GM18870 (cell line): ENCODE results near the gene EDAR.

Source experiments
- ATAC-seq: cut with Tn5 transposase; IDR thresholded peaks from one replicate; pipeline ENCODE4 v1.9.1; 2021; ENCODE audit warnings: moderate library complexity; ENCODE audit not compliant: unreplicated experiment

Gene EDAR

DNA sequence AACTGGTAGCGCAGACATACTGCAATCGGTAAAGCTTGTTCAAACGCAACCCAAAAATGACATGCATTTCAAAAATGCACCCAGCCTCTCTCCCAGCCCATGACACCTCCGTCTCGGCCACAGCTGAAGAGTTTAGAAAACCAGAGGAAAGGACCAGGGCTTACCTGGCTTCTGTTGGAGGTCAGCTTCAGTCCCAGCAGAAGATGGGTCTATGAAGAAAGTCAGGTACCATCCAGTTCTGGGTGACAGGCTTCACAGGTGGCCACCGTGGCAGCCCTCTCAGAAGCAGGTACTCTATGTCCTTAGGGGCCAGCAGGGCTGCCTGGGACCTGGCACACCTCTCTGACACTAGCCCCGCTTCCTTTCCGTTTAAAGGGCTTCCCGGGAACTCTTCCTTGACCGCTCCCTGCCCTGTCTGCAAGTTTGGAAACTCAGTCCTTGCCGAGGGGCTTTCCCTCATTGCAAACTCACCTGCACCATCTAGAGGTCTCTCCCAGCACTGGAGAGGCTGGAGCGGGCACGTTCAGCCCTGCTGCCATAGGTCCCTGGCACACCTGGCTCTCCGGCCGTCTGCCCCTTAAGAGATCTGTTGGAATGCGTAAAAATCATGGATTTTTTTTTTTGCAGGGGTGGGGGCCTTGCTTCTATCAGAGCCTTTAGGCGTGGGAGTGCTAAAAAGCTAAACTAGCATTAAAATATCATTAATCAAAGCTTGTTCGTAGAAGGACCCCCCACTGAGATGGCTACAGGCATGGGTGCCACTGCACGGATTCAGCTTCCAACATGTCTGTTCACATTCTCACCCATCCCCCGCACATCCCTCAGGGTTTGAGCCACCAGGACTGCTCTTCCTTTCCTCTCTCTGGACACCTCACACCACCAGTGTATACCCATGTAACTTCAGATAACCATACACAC, at the start of gene EDAR:
Gene EDAR, minus strand, starts transcription at position 425 of the 918 bp plus-strand sequence. CDS start 58,206 bp downstream, outside the sequence.
- no peak for ATAC-seq

DNA sequence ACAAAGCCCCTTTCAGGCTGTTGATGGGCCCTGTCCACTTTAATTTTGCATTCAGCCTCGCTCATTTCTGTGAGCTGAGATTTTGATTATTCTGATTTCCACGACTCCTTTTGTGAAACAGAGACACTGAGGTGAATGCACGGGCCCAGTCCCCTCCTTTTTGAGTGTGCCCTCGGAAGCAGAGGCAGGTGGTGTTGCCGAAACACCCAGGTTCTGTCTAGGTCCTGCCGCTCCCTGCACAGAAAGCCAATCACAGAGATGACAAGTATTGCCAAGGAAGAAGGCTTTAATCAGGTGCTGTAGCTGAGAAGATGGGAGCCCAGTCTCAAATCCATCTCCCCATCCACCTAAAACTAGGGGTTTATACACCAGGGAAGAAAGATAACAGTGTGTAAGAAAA, 44.2 kb upstream of the EDAR start:
- no peak for ATAC-seq

DNA sequence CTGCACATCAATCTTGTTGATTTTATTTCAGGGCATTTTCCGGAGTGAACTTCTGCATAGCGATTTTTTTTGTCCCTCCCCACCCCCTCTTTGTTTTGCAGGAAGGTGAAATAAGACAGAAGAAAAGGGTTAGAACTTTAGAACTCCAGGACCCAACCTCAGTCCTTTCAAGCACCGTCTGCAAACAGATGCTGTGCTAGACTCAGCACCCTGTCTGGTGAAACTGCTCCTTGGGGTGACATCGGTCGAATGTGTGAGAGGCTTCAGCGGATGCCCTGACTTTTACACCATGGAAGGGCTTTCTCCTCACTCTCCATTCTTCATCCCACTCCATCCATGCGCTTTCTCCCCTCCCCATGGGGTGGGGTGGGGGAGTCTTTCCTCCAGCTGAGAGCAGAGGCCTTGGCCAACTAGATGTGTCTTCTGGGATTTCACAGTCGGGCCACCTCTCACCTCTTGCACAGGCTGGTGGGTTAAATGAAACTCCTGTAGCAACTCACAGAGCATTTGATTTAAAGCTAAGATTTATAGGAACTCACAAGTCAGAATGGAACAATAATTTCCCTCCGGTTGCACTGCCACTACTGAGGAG, 43.3 kb upstream of the EDAR start:
- no peak for ATAC-seq

DNA sequence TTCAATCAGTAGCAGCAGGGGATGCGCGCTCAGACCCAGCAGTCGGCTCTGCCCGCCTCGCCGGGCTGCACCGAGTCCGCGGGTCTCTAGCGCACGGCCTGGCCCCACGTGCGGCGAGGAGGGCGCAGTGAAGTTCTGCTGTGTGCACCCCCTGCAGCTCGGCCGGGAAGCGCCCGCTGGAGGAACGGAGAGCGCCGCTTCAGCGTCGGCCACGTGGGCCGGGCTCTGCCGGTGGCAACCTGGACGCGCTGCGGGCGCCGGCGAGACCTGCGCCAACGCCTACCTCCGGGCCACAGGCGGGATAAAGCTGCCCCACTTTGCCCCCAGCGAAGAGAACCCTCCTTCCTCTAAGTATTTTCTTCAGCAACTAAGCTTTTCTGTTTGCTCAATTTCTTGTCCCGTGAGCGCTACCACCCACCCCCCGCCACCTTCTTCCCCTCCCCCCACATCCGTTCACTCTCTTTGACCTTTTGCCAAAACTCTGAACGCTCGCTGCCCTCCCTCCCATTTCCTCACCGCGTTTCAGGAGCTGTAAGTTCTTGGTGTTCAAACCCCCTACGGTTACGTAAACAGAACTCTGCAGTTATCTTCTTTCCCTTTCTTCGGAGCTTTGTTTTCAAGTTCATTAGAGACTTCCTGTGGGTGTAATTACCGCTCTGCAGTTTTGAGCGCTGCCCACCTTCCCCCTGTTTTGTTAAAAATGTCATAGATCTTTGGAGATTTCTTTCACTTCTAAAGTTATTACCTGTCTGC, 42.6 kb upstream of the EDAR start:
- no peak for ATAC-seq

DNA sequence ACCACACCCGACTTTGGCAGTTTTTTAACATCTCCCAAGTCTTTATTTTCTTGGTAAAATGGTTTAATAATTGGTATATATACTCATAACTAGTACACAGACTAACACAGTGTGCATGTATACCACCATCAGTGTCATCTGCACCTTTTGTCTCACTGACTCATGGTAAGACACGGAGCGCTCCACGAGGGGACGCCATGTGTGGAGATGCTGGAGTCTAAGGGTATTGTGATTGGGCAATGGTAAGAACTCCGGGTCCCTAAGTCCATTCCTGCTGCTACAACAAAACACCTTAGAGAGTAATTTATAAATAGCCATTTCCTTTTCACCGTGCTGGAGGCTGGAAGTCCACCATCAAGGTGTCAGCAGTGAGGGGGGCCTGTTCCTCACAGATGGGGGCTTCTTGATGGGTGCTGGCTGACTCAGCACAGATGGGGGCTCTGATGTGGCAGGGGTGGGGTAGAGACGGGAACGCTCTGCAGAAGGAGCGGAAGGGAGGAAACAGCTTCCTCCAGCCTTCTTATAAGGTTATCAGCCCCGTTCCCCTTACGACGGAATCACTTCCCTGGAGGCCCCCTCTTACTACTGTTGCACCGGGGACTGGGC, 42.0 kb upstream of the EDAR start:
- no peak for ATAC-seq

DNA sequence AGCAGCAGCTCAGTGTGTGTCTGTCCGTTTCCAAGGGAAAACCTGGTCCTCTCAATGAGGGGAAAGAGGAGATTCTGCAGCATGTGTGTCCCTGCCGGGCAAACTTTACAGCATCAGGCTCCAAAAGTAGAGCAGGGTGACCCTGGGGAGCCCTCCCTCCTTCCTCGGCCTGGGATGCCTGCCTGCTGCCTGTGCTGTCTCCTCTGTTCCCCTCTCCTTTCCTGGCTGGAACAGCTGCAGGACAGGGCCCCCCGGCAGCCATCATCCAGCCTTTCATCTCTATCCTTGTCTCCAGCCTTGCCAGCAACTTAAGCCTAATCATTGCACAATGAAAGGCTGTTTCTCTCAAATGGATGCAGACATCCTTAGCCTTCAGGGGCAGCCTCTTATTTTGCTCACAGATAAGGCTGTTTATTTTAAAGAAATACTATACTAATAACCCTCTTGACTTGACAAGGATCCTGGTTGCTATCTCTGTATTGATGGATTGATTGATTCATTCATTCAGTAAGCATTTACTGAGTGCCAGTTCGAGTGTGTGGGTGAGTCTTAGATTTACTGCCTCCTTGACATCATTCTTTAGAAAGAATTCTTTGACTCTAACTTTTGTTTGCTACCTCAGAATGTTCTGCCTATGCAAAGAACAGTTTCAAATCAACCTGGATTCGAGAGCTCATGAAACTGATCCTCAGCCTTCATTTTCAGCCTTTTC, 40.6 kb upstream of the EDAR start:
- no peak for ATAC-seq

DNA sequence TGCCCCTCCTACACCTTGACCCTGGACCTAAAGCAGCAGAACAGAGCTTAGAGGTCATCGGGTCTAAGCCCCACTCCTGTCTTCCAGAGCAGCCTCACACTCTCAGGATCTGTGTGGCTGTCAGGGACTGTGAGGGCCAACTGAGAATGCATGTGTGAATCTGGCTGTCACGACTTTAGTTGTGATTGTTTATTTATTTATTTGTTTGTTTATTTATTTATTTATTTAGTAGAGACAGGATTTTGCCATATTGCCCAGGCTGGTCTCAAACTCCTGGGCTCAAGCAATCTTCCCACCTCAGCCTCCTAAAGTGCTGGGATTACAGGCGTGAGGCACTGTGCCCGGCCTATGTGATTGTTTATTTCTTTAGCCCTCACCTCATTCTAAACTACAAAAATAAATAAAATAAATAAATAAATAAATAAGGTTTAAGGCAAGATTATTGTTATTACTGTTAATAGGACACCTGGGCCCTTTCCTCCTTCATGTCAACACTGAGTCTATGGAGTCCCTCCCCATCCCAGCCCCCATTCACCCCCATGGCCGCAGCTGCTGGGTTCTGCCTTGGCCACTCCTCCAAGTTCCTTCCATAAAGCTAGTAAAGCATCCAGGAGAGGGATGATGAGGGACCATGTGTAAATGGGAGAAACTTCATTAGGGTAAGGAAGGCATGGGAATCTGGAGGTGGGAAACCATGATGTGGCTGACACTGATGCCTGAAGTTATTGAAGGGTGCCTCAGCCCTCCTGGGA, 39.9 kb upstream of the EDAR start:
- ATAC-seq, result no peak

DNA sequence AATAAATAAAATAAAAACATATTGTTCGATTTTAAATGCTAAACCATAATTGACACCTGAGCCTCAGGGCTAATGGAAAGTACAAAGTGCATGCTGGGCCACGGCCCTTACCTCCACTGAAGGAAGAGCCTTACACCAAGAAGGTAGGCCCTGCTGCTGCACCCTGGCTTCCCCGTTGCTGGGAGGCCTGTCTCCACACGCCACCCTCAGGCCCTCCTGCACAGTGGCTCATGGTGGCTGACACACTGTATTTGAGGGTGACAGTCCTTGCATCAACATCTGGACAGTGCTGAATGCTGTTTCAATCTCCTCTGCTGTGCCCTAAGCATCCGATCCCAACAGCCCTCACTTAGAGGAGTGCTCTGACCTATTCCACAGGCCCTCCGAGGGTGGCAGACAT, 39.3 kb upstream of the EDAR start:
- no peak for ATAC-seq

DNA sequence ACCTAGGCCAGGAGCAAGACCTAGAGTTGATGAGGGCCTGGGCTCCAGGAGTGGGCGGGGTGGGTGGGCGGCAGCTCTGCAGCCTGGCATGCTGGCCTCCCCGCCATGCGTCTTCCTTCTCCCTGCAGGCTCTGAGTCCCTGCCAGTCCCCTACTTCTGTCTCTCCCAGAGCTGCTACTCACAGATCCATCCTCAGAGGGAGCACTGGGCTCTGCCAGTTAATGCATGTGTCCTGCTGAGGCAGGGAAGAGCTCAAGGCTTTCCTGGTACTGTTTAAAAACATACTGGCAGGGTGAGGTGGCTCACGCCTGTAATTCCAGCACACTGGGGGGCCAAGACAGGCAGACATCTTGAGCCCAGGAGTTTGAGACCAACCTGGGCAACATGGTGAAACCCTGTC, 38.7 kb upstream of the EDAR start:
- no peak for ATAC-seq

DNA sequence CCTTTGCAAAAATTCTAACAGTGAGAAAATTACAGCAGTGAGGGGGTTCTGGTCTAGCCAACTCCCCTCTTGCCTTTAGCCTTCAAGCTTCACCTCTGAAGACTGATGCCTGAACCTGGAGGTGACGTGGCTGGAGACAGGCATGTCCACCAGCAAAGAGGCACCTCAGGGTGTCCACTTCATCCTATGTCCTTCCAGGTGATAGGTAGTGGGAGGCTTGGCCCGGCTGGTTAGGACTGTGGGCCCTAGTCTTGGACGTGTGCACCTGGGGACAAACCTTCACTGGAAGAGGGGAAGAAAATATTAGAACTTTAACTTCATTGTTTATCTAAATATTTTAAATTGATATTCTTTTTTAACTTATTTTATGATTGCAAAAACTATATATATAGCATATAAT, 35.5 kb upstream of the EDAR start:
- ATAC-seq, result no peak

DNA sequence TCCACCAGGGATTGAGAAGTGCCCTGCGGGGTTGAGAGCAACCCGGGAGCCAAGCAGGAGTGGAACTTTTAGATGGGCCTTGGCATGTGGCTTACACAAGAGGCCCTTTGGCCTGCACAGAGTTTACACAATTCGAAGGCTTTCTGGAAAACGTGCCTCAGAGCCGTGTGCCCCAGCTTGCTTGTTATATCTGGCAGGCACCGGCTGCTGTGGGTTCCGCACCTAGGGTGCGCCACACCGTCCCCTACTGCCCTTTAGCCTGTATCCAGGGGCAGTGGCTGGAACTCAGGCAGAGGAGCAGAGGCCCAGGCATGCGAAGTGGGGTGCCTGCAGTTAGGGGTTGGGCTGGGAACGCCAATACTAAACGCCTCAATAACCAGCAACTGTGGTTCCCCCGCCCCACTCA, 32.9 kb upstream of the EDAR start:
- no peak for ATAC-seq

DNA sequence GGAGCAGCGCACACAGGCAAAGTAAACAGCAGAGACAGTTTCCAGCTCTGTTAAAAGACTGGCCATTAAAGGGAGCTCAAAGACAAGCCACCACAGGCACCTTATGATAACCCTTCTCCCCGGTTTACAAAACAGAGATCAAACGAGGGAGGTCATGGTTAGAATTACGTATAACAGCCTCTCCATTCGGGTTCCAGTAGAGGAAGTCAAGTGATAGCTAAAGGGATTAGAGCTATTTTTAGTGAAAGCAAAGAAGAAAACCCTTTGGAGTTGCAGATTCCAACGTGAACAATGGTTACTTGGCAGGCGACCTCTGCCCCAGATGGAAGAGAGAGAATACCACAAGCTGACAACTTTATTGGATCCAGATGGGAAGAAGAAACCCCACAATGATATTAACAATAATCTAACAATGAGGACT, 31.2 kb upstream of the EDAR start:
- ATAC-seq, result no peak

DNA sequence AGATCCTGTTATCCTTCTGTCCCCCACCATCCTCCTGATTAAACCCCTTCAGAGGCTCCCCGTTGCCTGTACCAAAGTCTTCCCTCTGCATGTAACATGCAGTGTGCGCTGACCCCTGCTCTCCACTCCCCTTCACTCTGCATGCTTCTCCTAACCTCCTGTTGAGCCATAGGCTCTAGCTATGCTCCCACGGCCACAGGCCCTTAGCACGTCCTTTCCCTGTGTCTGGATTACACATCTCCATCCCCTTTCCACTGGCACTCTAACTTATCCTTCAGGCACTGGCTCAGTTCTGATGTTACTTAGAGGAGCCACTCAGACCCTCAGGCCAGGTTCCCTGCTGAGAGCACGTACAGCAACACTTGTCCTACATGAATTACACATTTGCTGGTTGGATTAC, 29.4 kb upstream of the EDAR start:
- no peak for ATAC-seq

DNA sequence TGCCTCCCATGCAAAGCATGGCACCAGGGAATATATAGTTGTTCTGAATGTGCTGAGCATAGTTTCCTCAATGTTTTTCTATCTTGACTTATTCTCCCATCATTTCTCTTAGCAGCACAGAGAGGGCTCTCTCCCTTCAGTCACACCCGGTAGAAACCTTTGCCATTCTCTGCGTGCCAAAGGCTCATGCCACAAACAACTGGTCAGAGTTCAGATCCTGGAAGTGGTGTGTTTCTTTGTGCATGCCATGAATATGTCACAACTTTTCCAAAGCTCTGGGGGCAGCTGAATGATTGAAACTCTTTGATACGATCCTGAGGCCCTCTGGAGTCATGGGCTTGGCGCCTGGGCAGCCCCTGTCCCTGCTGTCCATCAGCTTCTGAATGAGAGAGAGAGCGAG, 28.0 kb upstream of the EDAR start:
- no peak for ATAC-seq

DNA sequence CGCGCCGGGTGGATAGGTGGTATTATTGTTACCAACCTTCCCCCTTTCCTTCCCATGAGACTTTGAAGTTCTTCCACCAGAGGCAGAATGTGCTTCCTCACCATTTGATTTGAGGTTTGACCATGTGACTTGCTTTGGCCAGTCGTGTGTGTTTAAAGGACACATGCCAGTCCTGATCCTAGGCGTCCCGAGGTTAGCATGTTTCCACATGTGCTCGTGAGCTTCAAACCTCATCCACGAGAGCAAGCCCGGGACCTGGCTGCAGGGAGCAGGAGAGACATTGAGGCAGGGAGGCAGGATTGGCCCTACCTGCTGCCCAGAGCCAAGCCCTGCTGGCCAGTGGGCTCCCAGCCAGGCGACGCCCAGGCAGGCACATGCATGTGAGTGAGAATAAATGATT, 27.4 kb upstream of the EDAR start:
- ATAC-seq, result no peak

DNA sequence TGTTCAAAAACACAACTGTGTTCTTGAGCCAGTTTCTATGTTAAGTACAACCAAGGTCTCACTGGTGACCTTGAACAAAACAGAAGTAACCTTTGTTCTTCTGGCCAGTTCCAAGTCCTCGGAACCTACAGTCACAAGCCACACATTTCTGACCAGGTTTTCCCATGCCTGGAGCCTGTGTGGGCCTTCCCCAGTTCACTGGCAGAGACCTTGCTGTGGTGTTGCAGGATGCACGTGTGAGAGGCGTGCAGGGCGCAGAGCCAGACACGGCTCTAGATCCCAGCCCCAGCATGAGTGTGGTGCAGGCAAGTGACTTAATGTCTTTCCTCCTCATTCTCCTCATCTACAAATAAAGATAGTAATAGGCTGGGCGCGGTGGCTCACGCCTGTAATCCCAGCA, 25.5 kb upstream of the EDAR start:
- ATAC-seq, result no peak

DNA sequence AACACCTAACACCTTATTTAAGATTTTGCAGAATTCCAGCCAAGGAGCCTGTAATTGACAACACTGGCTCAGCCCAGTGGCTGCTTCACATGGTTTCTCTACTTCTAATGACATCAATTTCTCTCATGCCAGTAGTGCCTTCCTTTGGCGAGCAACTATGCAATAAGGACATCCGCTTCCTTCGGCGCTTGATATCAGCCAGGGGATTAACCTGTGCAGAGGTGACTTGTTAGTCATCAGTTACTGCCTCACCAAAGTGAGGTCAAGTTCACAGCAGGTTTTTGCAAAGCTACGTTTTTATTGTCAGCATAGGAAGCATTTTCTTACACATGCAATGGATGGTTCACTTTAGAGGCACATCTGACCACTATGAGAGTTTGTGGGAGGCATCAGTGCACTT, 24.0 kb upstream of the EDAR start:
- no peak for ATAC-seq

DNA sequence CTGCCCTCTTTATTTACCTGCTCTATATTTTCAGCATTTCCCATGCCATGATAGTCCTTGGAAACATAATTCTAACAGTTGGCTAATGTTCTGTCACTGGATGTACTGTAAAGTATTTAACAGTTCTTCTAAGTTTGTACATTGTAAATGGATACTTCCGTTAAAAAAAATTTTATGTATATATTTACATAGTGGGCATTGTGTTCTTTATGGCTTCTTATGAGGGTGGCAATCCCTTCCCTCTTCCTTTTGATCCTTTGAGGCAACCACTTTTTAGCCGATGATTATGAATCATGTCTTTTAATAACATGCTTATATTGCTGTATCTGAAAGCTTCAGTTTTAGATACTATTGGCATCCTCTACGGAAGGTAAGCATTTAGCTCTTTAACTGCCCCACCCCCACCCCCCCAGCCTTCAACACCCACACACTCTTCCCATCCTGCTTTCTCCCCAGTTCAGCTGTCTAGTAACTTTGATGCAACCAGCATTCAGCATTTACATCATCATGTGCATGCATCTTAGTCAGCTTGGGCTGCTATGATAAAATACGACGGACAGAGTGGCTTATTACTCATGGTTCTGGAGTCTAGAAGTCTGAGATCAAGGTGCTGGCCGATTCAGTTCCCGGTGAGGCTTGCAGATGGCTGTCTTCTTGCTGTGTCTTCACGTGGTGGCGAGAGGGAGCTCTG, 21.0 kb upstream of the EDAR start:
- ATAC-seq, result no peak

DNA sequence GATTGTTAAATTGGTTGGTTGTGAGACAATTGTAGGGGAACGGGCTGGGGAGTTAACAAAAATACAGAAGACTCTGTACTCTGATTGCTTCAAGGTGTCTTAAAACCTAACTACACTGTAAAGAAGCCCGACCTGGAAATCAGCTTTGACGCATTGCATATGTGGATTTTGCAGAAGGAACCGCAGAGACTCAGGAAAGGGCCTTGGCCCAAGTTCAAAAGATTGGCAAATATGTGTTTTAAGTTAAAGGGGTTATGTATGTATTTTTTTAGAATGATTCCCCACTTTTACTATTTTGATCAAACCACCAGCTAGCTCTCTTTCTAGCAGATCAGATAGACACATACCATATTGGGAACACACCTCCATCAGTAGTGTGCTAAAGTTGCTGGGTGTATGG, 18.0 kb upstream of the EDAR start:
- ATAC-seq, result no peak
